ENCODE results near the gene UQCC3.

UQCC3 gene

DNA sequence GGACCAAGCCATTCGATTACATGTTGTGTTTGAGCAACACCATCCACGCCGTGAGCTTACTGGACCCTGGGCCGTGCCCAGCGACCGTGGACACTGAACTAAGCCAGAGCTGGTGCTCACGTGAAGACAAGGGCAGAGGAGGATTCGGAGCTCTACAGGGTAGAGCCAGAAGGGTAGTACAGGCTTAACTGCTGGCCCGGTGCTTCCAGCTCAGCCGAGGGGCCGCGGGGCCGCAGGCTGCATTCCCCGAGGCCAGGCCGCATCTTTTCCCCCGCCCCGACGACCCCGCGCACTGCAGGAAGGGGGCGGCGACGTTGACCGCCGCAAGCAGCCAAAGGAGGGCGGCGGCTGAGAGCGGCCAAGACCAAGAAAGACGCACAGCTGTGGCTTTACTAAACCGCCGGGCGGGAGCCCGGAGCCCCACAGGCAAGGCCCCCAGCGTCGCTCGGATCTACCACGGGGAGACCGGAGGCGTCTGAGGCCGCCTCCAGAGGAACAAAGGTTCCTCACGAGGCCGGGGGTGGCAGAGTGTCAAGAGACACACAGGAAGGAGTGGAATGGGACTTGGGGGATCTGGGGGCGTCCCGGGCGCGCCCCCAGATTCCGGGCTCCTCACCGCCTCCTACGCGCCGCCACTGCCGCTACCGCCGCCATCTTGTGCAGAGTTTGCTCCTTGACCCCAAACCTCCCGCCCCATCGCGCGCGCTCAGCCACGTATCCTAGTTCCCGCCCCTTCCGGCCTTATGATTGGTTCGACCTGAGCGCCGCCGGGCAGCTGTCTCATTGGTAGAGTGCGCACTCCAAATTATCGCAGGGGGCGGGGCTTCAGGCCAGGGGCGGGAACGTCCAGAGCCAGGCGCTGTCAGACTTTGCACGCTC is 25.3 kb upstream of the UQCC3 start, which contains the start of gene GANAB:
TSS of gene GANAB (minus strand) at position 668 of the 879 bp plus-strand sequence. CDS start at position 654, 14 bp downstream.
- TF ChIP-seq ARNTL (CRISPR knock-in tag; IDR thresholded peaks at IDR 0.05; ENCODE audit: borderline replicate concordance, low read depth) (no peak), GLIS3 (CRISPR knock-in tag; IDR thresholded peaks at IDR 0.05) (0 out of 2 replicates have a peak, but pooled peaks have one; percentile 39)
- peak; percentile 99 for ATAC-seq

DNA sequence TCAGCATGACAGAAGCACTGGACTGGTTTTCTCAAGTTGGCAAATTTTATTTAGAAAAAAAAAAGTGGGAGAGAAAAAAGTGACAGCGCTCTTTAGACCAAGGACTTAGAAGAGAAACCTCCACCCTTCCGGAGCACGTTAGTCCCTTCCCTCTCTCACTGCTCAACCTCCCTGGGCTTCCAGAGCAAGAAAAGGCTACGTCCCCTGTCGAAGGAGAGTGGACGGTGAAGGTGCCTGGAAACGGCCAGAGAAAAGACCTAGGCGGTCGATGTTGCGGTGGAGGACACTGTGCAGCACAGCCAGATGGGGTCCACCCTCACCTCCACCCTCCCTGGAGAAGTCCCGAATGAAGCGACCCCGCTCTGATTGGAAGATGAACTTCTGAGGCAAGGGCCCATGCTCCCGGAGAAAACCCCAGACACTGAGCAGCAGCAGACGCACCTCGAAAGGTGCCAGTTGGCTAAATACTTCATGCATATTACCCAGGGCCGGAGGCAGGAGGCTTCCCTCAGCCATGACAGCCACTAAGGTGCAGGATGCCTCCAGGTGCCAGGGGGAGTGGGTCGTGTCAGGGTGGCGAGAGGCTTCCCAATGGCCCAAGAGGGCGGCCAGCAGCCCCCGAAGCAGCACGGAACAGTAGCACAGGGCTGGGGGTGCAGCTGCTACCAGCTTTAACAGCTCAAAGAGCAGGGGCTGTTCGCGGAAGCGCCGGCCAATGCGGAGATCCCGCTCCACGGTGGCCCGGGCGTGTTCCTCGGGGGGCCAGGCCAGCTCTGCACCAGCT is 24.5 kb upstream of the UQCC3 start:
- ATAC-seq, result peak; percentile 9
- TF ChIP-seq TOX (CRISPR knock-in tag; IDR thresholded peaks at IDR 0.05; ENCODE audit: borderline replicate concordance), result no peak
- no peak for TF ChIP-seq SNAI2 (CRISPR knock-in tag; IDR thresholded peaks at IDR 0.05)
- TF ChIP-seq ZFP30 (CRISPR knock-in tag; IDR thresholded peaks at IDR 0.05), result no peak

DNA sequence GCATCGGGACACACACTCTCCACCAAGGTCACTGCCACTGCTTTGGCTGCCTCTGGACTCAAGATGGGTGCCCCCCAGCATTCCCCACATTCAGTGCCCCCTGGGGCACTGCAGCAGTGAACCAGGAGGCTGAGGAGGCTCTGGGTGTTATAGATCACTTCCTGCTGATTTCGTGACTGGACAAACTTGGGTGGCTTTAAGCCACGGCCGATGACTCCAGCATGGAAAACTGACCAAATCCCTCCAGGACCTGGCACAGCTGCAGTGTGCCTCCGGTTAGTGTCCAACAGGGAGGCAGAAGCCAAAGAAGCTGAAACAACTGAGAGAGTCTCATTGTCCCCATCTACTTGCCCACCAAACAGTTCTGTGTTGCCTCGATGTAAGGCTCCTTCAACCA is 23.9 kb upstream of the UQCC3 start:
- no peak for ATAC-seq
- TF ChIP-seq ZNF8 (CRISPR knock-in tag; IDR thresholded peaks at IDR 0.05) (no peak), ZC3H10 (CRISPR knock-in tag; IDR thresholded peaks at IDR 0.05) (no peak), CSDC2 (CRISPR knock-in tag; IDR thresholded peaks at IDR 0.05) (no peak), ISL1 (CRISPR knock-in tag; IDR thresholded peaks at IDR 0.05) (no peak), ZFP30 (CRISPR knock-in tag; IDR thresholded peaks at IDR 0.05) (no peak), ZNF565 (CRISPR knock-in tag; conservative IDR thresholded peaks at IDR 0.05; ENCODE audit: low read depth) (no peak), TCF4 (CRISPR knock-in tag; IDR thresholded peaks at IDR 0.05; ENCODE audit: borderline replicate concordance) (no peak), RARB (CRISPR knock-in tag; IDR thresholded peaks at IDR 0.05) (no peak), ARNTL (CRISPR knock-in tag; IDR thresholded peaks at IDR 0.05; ENCODE audit: borderline replicate concordance, low read depth) (no peak), BACH2 (CRISPR knock-in tag; IDR thresholded peaks at IDR 0.05; ENCODE audit: borderline replicate concordance) (no peak), GLIS3 (CRISPR knock-in tag; IDR thresholded peaks at IDR 0.05) (no peak)
- TF ChIP-seq, protein P1, sequence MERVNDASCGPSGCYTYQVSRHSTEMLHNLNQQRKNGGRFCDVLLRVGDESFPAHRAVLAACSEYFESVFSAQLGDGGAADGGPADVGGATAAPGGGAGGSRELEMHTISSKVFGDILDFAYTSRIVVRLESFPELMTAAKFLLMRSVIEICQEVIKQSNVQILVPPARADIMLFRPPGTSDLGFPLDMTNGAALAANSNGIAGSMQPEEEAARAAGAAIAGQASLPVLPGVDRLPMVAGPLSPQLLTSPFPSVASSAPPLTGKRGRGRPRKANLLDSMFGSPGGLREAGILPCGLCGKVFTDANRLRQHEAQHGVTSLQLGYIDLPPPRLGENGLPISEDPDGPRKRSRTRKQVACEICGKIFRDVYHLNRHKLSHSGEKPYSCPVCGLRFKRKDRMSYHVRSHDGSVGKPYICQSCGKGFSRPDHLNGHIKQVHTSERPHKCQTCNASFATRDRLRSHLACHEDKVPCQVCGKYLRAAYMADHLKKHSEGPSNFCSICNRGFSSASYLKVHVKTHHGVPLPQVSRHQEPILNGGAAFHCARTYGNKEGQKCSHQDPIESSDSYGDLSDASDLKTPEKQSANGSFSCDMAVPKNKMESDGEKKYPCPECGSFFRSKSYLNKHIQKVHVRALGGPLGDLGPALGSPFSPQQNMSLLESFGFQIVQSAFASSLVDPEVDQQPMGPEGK (CRISPR knock-in tag; IDR thresholded peaks at IDR 0.05; ENCODE audit: borderline replicate concordance), result no peak
- TF ChIP-seq, protein P2, sequence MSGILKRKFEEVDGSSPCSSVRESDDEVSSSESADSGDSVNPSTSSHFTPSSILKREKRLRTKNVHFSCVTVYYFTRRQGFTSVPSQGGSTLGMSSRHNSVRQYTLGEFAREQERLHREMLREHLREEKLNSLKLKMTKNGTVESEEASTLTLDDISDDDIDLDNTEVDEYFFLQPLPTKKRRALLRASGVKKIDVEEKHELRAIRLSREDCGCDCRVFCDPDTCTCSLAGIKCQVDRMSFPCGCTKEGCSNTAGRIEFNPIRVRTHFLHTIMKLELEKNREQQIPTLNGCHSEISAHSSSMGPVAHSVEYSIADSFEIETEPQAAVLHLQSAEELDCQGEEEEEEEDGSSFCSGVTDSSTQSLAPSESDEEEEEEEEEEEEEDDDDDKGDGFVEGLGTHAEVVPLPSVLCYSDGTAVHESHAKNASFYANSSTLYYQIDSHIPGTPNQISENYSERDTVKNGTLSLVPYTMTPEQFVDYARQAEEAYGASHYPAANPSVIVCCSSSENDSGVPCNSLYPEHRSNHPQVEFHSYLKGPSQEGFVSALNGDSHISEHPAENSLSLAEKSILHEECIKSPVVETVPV (CRISPR knock-in tag; IDR thresholded peaks at IDR 0.05), result no peak
- TF ChIP-seq, protein P3, sequence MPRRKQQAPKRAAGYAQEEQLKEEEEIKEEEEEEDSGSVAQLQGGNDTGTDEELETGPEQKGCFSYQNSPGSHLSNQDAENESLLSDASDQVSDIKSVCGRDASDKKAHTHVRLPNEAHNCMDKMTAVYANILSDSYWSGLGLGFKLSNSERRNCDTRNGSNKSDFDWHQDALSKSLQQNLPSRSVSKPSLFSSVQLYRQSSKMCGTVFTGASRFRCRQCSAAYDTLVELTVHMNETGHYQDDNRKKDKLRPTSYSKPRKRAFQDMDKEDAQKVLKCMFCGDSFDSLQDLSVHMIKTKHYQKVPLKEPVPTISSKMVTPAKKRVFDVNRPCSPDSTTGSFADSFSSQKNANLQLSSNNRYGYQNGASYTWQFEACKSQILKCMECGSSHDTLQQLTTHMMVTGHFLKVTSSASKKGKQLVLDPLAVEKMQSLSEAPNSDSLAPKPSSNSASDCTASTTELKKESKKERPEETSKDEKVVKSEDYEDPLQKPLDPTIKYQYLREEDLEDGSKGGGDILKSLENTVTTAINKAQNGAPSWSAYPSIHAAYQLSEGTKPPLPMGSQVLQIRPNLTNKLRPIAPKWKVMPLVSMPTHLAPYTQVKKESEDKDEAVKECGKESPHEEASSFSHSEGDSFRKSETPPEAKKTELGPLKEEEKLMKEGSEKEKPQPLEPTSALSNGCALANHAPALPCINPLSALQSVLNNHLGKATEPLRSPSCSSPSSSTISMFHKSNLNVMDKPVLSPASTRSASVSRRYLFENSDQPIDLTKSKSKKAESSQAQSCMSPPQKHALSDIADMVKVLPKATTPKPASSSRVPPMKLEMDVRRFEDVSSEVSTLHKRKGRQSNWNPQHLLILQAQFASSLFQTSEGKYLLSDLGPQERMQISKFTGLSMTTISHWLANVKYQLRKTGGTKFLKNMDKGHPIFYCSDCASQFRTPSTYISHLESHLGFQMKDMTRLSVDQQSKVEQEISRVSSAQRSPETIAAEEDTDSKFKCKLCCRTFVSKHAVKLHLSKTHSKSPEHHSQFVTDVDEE (CRISPR knock-in tag; IDR thresholded peaks at IDR 0.05), result no peak
- TF ChIP-seq, protein P4, sequence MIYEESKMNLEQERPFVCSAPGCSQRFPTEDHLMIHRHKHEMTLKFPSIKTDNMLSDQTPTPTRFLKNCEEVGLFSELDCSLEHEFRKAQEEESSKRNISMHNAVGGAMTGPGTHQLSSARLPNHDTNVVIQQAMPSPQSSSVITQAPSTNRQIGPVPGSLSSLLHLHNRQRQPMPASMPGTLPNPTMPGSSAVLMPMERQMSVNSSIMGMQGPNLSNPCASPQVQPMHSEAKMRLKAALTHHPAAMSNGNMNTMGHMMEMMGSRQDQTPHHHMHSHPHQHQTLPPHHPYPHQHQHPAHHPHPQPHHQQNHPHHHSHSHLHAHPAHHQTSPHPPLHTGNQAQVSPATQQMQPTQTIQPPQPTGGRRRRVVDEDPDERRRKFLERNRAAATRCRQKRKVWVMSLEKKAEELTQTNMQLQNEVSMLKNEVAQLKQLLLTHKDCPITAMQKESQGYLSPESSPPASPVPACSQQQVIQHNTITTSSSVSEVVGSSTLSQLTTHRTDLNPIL (CRISPR knock-in tag; IDR thresholded peaks at IDR 0.05; ENCODE audit: low read depth), result no peak
- TF ChIP-seq, protein P5, sequence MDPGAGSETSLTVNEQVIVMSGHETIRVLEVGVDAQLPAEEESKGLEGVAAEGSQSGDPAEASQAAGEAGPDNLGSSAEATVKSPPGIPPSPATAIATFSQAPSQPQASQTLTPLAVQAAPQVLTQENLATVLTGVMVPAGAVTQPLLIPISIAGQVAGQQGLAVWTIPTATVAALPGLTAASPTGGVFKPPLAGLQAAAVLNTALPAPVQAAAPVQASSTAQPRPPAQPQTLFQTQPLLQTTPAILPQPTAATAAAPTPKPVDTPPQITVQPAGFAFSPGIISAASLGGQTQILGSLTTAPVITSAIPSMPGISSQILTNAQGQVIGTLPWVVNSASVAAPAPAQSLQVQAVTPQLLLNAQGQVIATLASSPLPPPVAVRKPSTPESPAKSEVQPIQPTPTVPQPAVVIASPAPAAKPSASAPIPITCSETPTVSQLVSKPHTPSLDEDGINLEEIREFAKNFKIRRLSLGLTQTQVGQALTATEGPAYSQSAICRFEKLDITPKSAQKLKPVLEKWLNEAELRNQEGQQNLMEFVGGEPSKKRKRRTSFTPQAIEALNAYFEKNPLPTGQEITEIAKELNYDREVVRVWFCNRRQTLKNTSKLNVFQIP (CRISPR knock-in tag; IDR thresholded peaks at IDR 0.05; ENCODE audit: borderline replicate concordance, low read depth), result no peak
